Skeletal muscle tissue (tissue), 4 donors: Measurements from ENCODE around the gene VAMP1. TPM values are rescaled to one million over a fixed set of nuclear protein-coding genes. Genes with fewer than 3 reads are reported as not detected.
"Not testable (repeated sequence)": the region's sequence is repeated elsewhere in the genome, so short reads cannot be mapped to it uniquely, and the experiment has no call there.

Experiments used
- H3K27ac ChIP-seq: one replicate; pipeline ENCODE4 v1.7.0; 2013; ENCODE audit warnings: mild to moderate bottlenecking, low read depth, low read length, inconsistent platforms
- H3K27me3 ChIP-seq, 3 donors: one replicate each; pipeline ENCODE4 v1.7.0; 2013; ENCODE audit warnings: low read length in 3 of 3; ENCODE audit not compliant: control insufficient read depth in 3 of 3, insufficient read depth in 3 of 3
- H3K36me3 ChIP-seq, 3 donors: one replicate each; pipeline ENCODE4 v1.7.0; 2013; ENCODE audit warnings: low read length in 3 of 3; ENCODE audit not compliant: control insufficient read depth in 3 of 3, insufficient read depth in 3 of 3
- H3K4me1 ChIP-seq, 3 donors: one replicate each; pipeline ENCODE4 v1.7.0; 2013; ENCODE audit warnings: low read length in 3 of 3, mild to moderate bottlenecking in 3 of 3; ENCODE audit not compliant: control insufficient read depth in 3 of 3, insufficient read depth in 3 of 3
- H3K4me3 ChIP-seq, 3 donors: one replicate each; pipeline ENCODE4 v1.7.0; 2013; ENCODE audit warnings: low read length in 3 of 3
- H3K9ac ChIP-seq, 3 donors: one replicate each; pipeline ENCODE4 v1.7.0; 2013; ENCODE audit warnings: low read length in 3 of 3, mild to moderate bottlenecking in 3 of 3, moderate library complexity in 2 of 3, low read depth in 1 of 3
- H3K9me3 ChIP-seq, 3 donors: one replicate each; pipeline ENCODE4 v1.7.0; 2013; ENCODE audit warnings: low read length in 3 of 3; ENCODE audit not compliant: control insufficient read depth in 3 of 3
- total RNA-seq: library from RNA; depleted of rRNA; stranded (reverse); fragments of >200 nt; gene quantifications from one replicate; pipeline ENCODE4 v1.2.3, GENCODE V29; 2014
- donor health status: Osteomylitis.

The VAMP1 gene
- total RNA-seq, 1 donor from 2014 or later = 2.6 TPM

DNA sequence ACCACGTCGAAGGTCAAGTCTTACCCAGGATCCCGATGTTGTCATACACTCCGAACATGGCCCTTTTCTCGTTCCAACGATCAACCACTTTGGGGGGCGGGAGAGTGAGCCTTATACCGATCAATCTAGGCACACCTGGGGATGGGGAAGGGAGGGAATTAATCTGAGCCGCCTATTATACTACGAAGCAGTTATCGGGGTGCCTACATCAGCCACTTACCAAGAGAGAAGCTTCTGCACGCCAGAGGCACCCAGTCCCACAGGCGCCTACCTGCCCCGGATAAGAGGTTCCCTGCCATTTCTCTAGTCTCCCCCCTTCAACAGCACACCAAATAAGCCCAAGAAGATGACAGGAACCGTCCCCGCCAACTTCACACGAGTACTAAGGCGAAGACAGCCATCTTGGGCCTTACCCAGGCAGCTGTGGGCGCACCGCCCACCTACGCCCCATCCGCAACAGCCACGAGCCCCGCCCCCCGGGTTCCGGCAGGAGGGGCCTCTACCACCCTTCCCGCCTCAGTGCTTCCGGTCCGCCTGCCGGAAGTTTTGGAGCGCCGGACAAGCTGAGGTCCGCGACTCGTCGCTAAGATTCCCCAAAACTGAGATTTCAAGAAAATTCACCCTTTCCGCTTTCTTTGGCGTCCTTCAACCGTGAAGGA lies 22.5 kb upstream of the VAMP1 start, which contains the start of gene MRPL51:
Gene MRPL51, minus strand, starts transcription at position 425 of the 659 bp plus-strand sequence. Its CDS starts 126 bp downstream, at position 299.
- Histone ChIP-seq H3K9ac (peak within 1 kb of the TSS; percentile 98 to 99 (median 99)), H3K27ac (peak within 1 kb of the TSS; percentile 99), H3K36me3 (peaks cover 9 to 26% (median 9%) of the 10 kb centered on the region in 3 donors)

DNA sequence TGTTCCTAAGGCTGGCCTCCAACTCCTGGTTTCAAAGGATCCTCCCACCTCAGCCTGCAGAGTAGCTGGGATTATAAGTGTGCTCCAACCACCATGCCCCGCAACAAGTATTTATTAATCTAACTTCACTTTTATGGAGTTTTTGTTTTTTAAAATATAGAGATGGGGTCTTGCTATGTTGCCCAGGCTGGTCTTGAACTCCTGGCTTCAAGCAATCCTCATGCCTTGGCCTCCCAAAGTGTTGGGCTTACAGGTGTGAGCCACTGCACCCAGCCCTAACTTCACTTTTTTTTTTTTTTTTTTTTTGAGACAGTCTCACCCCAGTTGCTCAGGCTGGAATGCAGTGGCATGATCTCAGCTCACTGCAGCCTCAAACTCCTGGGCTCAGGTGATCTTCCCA lies 20.2 kb upstream of the VAMP1 start:
- H3K9me3 ChIP-seq, H3K27ac ChIP-seq, H3K27me3 ChIP-seq, H3K4me3 ChIP-seq, H3K9ac ChIP-seq: not testable (repeated sequence)
- Histone ChIP-seq H3K36me3 (peaks cover 0 to 15% (median 6%) of the 10 kb centered on the region in 3 donors), H3K4me1 (peaks cover 17 to 33% (median 20%) of the 10 kb centered on the region in 3 donors)

More for the DNA sequence above, 22.5 kb upstream of the VAMP1 start, which contains the start of gene MRPL51:
- Histone ChIP-seq H3K27me3 (no peaks in the 10 kb centered on the region), H3K4me1 (peaks cover 17 to 34% (median 20%) of the 10 kb centered on the region in 3 donors), H3K4me3 (peak within 1 kb of the TSS; percentile 97 to 100 (median 100)), H3K9me3 (no peaks in the 10 kb centered on the region)

DNA sequence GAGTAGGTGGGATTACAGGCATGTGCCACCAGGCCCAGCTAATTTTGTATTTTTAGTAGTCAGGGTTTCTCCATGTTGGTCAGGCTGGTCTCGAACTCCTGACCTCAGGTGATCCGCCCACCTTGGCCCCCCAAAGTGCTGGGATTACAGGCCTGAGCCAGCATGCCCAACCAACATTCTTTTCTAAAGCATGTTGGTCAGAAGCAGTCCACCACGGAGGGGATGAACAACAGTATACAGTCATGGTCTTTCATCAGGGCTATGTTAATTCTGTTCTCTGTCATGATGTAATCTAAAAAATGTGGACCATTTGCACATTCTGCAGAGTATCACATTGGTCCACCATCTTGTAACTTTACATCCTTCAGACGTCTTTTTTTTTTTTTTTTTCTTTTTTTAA lies 19.0 kb upstream of the VAMP1 start:
- Histone ChIP-seq H3K4me1 (peaks cover 8 to 21% (median 10%) of the 10 kb centered on the region in 3 donors), H3K36me3 (peaks cover 0 to 12% (median 0%) of the 10 kb centered on the region in 3 donors), H3K4me3 (no peak overlapping the region), H3K27me3 (no peaks in the 10 kb centered on the region), H3K9me3 (no peaks in the 10 kb centered on the region), H3K27ac (no peak overlapping the region), H3K9ac (no peak overlapping the region)

DNA sequence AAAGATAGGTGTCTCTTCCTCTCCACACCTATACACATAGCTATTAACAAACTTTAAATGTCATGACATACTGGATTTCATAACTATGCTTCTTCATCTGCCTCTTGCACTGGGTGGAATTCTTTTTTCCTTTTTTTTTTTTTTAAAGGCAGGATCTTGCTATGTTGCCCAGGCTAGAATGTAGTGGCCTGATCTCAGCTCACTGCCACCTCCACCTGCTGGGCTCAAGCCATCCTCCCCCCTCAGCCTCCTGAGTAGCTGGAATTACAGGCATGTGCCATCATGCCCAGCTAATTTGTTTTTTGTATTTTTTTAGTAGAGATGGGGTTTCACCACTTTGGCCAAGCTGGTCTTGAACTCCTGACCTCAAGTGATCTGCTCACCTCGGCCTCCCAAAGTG lies 17.8 kb upstream of the VAMP1 start:
- Histone ChIP-seq H3K27ac (no peak overlapping the region), H3K36me3 (peaks cover 0 to 12% (median 0%) of the 10 kb centered on the region in 3 donors), H3K4me3 (no peak overlapping the region), H3K27me3 (no peaks in the 10 kb centered on the region), H3K9ac (no peak overlapping the region), H3K9me3 (no peaks in the 10 kb centered on the region), H3K4me1 (peaks cover 5 to 11% (median 8%) of the 10 kb centered on the region in 3 donors)

DNA sequence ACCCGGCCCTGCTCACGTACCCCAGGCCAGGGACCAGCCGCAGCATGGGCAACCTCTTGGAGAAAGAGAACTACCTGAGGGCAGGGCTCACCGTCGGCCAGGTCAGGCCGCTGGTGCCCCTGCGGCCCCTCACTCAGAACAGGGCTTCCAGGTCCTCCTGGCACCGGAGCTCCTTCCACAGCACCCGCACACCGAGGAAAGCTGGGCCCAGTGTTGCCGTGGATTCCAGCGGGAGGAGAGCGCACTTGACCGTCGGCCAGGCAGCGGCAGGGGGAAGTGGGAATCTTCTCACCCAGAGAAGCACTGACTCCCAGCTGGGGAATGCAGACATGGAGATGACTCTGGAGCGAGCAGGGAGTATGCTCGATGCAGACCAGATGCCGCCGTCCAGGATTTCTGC lies 7.9 kb upstream of the VAMP1 start:
- Histone ChIP-seq H3K4me1 (no peaks in the 10 kb centered on the region), H3K9me3 (no peaks in the 10 kb centered on the region), H3K27ac (no peak overlapping the region), H3K36me3 (no peaks in the 10 kb centered on the region), H3K4me3 (no peak overlapping the region), H3K27me3 (no peaks in the 10 kb centered on the region), H3K9ac (no peak overlapping the region)

DNA sequence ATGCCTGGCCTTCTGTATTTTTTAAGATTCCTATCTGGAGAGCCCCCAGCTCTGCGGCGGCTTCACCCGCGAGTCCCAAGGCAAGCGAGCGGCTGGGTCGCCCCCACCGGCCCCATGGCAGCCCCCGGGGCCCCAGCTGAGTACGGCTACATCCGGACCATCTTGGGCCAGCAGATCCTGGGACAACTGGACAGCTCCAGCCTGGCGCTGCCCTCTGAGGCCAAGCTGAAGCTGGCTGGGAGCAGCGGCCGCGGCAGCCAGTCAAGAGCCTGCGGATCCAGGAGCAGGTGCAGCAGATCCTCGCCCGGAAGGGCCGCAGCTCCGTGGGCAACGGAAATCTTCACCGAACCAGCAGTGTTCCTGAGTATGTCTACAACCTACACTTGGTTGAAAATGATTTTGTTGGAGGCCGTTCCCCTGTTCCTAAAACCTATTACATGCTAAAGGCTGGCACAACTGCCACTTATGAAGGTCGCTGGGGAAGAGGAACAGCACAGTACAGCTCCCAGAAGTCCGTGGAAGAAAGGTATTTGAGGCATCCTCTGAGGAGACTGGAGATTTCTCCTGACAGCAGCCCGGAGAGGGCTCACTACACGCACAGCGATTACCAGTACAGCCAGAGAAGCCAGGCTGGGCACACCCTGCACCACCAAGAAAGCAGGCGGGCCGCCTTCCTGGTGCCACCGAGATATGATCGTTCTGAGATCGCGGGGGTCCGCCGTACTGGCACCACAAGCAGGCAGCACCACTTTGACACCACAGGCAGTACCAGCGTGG lies 7.3 kb upstream of the VAMP1 start:
- H3K4me3 ChIP-seq, H3K27me3 ChIP-seq, H3K4me1 ChIP-seq, H3K36me3 ChIP-seq, H3K9me3 ChIP-seq, H3K27ac ChIP-seq, H3K9ac ChIP-seq: not testable (repeated sequence)

DNA sequence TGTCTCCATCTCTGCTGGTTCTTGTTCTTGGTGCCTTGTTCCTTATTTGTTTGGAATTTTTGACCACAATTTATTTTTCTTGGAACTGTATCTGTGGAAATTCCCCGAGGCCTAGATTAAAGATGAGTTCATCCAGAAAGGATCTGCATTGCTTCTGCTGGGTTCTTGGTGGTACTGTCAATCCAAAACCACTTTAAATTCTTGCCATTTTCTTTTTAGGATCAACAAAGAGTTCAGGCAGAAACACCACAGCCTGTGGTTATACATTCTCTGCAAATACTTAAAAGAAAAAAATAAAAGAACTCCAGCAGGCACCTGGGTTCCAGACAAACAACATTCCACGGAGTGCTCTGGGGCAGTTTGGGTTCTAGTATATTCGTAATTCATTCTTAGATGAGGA lies 6.0 kb upstream of the VAMP1 start:
- Histone ChIP-seq H3K9me3 (no peaks in the 10 kb centered on the region), H3K9ac (no peak overlapping the region), H3K4me3 (no peak overlapping the region), H3K4me1 (no peaks in the 10 kb centered on the region), H3K27ac (no peak overlapping the region), H3K36me3 (no peaks in the 10 kb centered on the region), H3K27me3 (no peaks in the 10 kb centered on the region)

DNA sequence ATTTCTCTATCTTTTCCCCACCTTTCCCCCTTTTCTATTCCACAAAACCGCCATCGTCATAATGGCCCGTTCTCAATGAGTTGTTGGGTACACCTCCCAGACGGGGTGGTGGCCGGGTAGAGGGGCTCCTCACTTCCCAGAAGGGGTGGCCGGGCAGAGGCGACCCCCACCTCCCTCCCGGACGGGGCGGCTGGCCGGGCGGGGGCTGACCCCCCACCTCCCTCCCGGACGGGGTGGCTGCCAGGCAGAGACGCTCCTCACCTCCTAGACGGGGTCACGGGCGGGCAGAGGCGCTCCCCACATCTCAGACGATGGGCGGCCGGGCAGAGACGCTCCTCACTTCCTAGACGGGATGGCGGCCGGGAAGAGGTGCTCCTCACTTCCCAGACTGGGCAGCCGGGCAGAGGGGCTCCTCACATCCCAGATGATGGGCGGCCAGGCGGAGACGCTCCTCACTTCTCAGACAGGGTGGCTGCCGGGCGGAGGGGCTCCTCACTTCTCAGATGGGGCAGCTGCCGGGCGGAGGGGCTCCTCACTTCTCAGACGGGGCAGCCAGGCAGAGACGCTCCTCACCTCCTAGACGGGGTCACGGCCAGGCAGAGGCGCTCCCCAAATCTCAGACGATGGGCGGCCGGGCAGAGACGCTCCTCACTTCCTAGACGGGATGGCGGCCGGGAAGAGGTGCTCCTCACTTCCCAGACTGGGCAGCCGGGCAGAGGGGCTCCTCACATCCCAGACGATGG lies 4.9 kb upstream of the VAMP1 start:
- not testable (repeated sequence) for H3K36me3 ChIP-seq, H3K27me3 ChIP-seq, H3K4me1 ChIP-seq, H3K4me3 ChIP-seq, H3K27ac ChIP-seq, H3K9ac ChIP-seq, H3K9me3 ChIP-seq

DNA sequence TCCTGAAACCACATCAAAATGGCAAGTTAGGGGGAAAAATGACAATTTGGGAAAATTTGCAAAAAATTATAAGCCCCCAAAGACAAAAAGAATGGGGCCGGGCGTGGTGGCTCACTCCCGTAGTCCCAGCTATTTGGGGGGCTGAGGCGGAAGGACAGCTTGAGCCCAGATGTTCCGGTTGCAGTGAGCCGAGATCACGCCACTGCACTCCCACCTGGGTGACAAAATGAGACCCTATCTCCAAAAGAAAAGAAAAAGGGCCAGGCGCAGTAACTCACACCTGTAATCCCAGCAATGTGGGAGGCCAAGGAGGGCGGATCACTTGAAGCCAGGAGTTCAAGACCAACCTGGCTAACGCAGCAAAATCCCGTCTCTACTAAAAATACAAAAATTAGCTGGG lies 2.0 kb upstream of the VAMP1 start:
- no peak overlapping the region for H3K9ac ChIP-seq
- H3K36me3 ChIP-seq = no peaks in the 10 kb centered on the region
- no peak overlapping the region for H3K4me3 ChIP-seq

DNA sequence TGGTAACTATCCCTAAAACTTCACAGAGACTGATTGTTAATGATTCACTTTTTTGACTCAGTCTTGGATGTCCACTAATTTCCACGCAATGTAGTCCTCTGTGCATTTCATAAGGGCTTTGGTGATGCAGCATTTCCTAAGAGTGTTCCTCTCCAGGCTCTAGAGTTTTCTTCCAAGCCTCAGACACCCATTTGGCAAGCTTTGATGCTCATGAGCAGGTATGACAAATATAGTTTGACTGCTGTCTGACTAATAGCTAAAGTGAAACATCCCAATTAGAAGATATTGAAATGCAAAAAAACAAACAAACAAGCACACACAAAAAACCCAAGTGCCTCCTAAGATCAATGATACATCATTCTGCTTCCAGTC lies 1.5 kb upstream of the VAMP1 start:
- Histone ChIP-seq H3K4me1 (peaks cover 14 to 24% (median 22%) of the 10 kb centered on the region in 3 donors), H3K9ac (no peak overlapping the region), H3K36me3 (no peaks in the 10 kb centered on the region), H3K4me3 (no peak overlapping the region), H3K27ac (no peak overlapping the region), H3K27me3 (no peaks in the 10 kb centered on the region), H3K9me3 (no peaks in the 10 kb centered on the region)

More for the DNA sequence above, 2.0 kb upstream of the VAMP1 start:
- Histone ChIP-seq H3K27ac (no peak overlapping the region), H3K27me3 (no peaks in the 10 kb centered on the region), H3K4me1 (peaks cover 14 to 24% (median 22%) of the 10 kb centered on the region in 3 donors), H3K9me3 (no peaks in the 10 kb centered on the region)
